ENCODE results near the gene TAS2R30.
A peak's percentile ranks its signal among the peaks of the same experiment; 100 is the strongest.
"Not testable (repeated sequence)": the region's sequence is repeated elsewhere in the genome, so short reads cannot be mapped to it uniquely, and the experiment has no call there.

The TAS2R30 gene

GRCh38 chr12:11134305-11134704, at the start of gene TAS2R30:
TAS2R30 (minus strand) TSS chr12:11134644; CDS start chr12:11134244, 400 bp downstream.
- no peak for DNase-seq

- no peak for DNase-seq
Measured at GRCh38 chr12:11183011-11183410, 48.6 kb upstream of the TAS2R30 start.

GRCh38 chr12:11182529-11182928, 48.1 kb upstream of the TAS2R30 start:
- DNase-seq: no peak

- DNase-seq: no peak
Measured at GRCh38 chr12:11178250-11178649, 43.8 kb upstream of the TAS2R30 start.

GRCh38 chr12:11174022-11174421, 39.6 kb upstream of the TAS2R30 start:
- no peak for DNase-seq

GRCh38 chr12:11171969-11172675, 37.7 kb upstream of the TAS2R30 start:
- no peak for DNase-seq

GRCh38 chr12:11171145-11171968, 36.9 kb upstream of the TAS2R30 start, which contains the start of gene SMIM10L1:
SMIM10L1 (plus strand) TSS chr12:11171194; CDS start chr12:11171357, 163 bp downstream.
- DNase-seq: peak; percentile 6 to 49

GRCh38 chr12:11170810-11171144, 36.3 kb upstream of the TAS2R30 start:
- DNase-seq: no peak

- DNase-seq: no peak
Measured at GRCh38 chr12:11166300-11166699, 31.9 kb upstream of the TAS2R30 start.

- no peak for DNase-seq
Measured at GRCh38 chr12:11164384-11164783, 29.9 kb upstream of the TAS2R30 start.

- DNase-seq: no peak
Measured at GRCh38 chr12:11162502-11162901, 28.1 kb upstream of the TAS2R30 start.

- DNase-seq: no peak
Measured at GRCh38 chr12:11158885-11159444, 24.5 kb upstream of the TAS2R30 start.

GRCh38 chr12:11154400-11154925, 20.0 kb upstream of the TAS2R30 start:
- DNase-seq: no peak

- DNase-seq: no peak
Measured at GRCh38 chr12:11152725-11153124, 18.3 kb upstream of the TAS2R30 start.

- no peak for DNase-seq
Measured at GRCh38 chr12:11150832-11151231, 16.4 kb upstream of the TAS2R30 start.

GRCh38 chr12:11147420-11147819, 13.0 kb upstream of the TAS2R30 start:
- no peak for DNase-seq

- DNase-seq: no peak
Measured at GRCh38 chr12:11144297-11144696, 9.9 kb upstream of the TAS2R30 start.

- no peak for DNase-seq
Measured at GRCh38 chr12:11143352-11143751, 8.9 kb upstream of the TAS2R30 start.

GRCh38 chr12:11136075-11136474, 1.6 kb upstream of the TAS2R30 start:
- DNase-seq: no peak

- no peak for DNase-seq
Measured at GRCh38 chr12:11133816-11134215, 628 bp downstream of the TAS2R30 start.

- no peak for DNase-seq
Measured at GRCh38 chr12:11133162-11133561, 1.3 kb downstream of the TAS2R30 start.

- no peak for DNase-seq
Measured at GRCh38 chr12:11130999-11131398, 3.4 kb downstream of the TAS2R30 start.

GRCh38 chr12:11130382-11130781, 4.1 kb downstream of the TAS2R30 start:
- no peak for DNase-seq

- DNase-seq: not testable (repeated sequence)
Measured at GRCh38 chr12:11114130-11114529, 20.3 kb downstream of the TAS2R30 start.
